A549 (cell line): Measurements from ENCODE around the gene GFM1. TPM values are rescaled to one million over a fixed set of nuclear protein-coding genes. Genes with fewer than 3 reads are reported as not detected.

Experiments used
- ATAC-seq, 2 experiments: fragments of 200-7000 bp in 1 of 2; fragments of >200 bp in 1 of 2; cut with Nextera tagmentation in 1 of 2; cut with Tn5 transposase in 1 of 2; 3 replicates each; pipeline versions ENCODE4 v1.8.0 to v1.9.1; 2018 to 2020; ENCODE audit warnings: mild to moderate bottlenecking in 1 of 2, moderate library complexity in 1 of 2
- CTCF ChIA-PET: fragments of 300-600 bp; sonication (Branson Sonifier 250); formaldehyde crosslinking; extraction: SDS; loops from one replicate; lab custom pipeline; 2021; ENCODE audit warnings: antibody characterized with exemption, inconsistent platforms; lab: Yijun Ruan, JAX
- POLR2A ChIA-PET: fragments of 350-600 bp; formaldehyde crosslinking; extraction: SDS; loops from one replicate; lab custom pipeline; 2021; ENCODE audit warnings: antibody characterized with exemption, inconsistent platforms; lab: Yijun Ruan, JAX
- DNase-seq, 2 experiments: peaks; one replicate each; pipeline versions ENCODE4 v3.0.0 to v3.0.0-alpha.2; 2011 to 2016; ENCODE audit warnings: low read depth in 1 of 2, low spot score in 1 of 2
- FAIRE-seq: peaks from 2 replicates; lab custom pipeline; 2011; peaks lifted over from hg19 to GRCh38; lab: Jason Lieb, UNC
- H3K27ac ChIP-seq, 2 experiments: fragments of >200 bp; sonication (Bioruptor Twin); formaldehyde crosslinking; 3 replicates each; pipeline ENCODE4 v1.5.1; 2016 to 2017
- H3K4me1 ChIP-seq: fragments of >200 bp; sonication (Bioruptor Twin); formaldehyde crosslinking; 3 replicates; pipeline ENCODE4 v1.6.1; 2016
- H3K4me2 ChIP-seq: fragments of >200 bp; sonication (Bioruptor Twin); formaldehyde crosslinking; 3 replicates; pipeline ENCODE4 v1.6.1; 2016
- H3K4me3 ChIP-seq: fragments of >200 bp; sonication (Bioruptor Twin); formaldehyde crosslinking; 3 replicates; pipeline ENCODE4 v1.5.1; 2016
- H3K9me3 ChIP-seq: fragments of >200 bp; sonication (Bioruptor Twin); formaldehyde crosslinking; 3 replicates; pipeline ENCODE4 v1.6.1; 2016
- CBX2 ChIP-seq: fragments of 200-600 bp; sonication (generic); IDR thresholded peaks from 2 replicates; pipeline ENCODE4 v1.6.1; 2016; ENCODE audit warnings: low read depth, mild to moderate bottlenecking, borderline replicate concordance
- CBX8 ChIP-seq: fragments of 200-600 bp; sonication (generic); IDR thresholded peaks from 2 replicates; pipeline ENCODE4 v1.6.1; 2016
- CHD2 ChIP-seq: fragments of 150-350 bp; IDR thresholded peaks from 2 replicates; pipeline ENCODE4 v1.6.1; 2014; ENCODE audit warnings: low read length; ENCODE audit not compliant: partially characterized antibody
- CTCF ChIP-seq: fragments of >200 bp; sonication (Bioruptor Twin); formaldehyde crosslinking; IDR thresholded peaks from 3 replicates; pipeline ENCODE4 v1.5.1; 2016
- EHF ChIP-seq: fragments of 250-450 bp; sonication (Bioruptor Pico); IDR thresholded peaks from 2 replicates; pipeline ENCODE4 v1.5.0; 2020; ENCODE audit warnings: mild to moderate bottlenecking
- EP300 ChIP-seq, 2 experiments: fragments of >200 bp; sonication (Bioruptor Twin); formaldehyde crosslinking; IDR thresholded peaks; 2 replicates in 1 of 2; 3 replicates in 1 of 2; pipeline ENCODE4 v1.6.1; 2016 to 2017
- ESRRA ChIP-seq: fragments of 150-350 bp; IDR thresholded peaks from 2 replicates; pipeline ENCODE4 v1.6.1; 2014; ENCODE audit warnings: mild to moderate bottlenecking, low read length, borderline replicate concordance
- FOSL2 ChIP-seq, 2 experiments: fragments of 450-650 bp in 1 of 2; fragments of >200 bp in 1 of 2; sonication (Bioruptor Twin) in 1 of 2; formaldehyde crosslinking; IDR thresholded peaks; 2 replicates each; pipeline versions ENCODE4 v1.5.0 to v1.6.1; 2016 to 2020; ENCODE audit warnings: mild to moderate bottlenecking in 1 of 2, moderate library complexity in 1 of 2
- FOXS1 ChIP-seq: fragments of 250-450 bp; sonication (Bioruptor Pico); IDR thresholded peaks from 2 replicates; pipeline ENCODE4 v1.5.0; 2020; ENCODE audit warnings: mild to moderate bottlenecking, moderate library complexity
- GATA3 ChIP-seq: IDR thresholded peaks from 2 replicates; pipeline ENCODE4 v1.6.1; 2012; ENCODE audit warnings: borderline replicate concordance
- HDAC2 ChIP-seq: fragments of 200-600 bp; sonication (generic); IDR thresholded peaks from 2 replicates; pipeline ENCODE4 v1.6.1; 2016
- HEYL ChIP-seq: fragments of 250-450 bp; sonication (Bioruptor Pico); IDR thresholded peaks from 2 replicates; pipeline ENCODE4 v1.8.0; 2021; ENCODE audit warnings: mild to moderate bottlenecking, moderate library complexity
- HOXA7 ChIP-seq: fragments of 250-450 bp; sonication (Bioruptor Pico); IDR thresholded peaks from 2 replicates; pipeline ENCODE4 v1.5.0; 2020; ENCODE audit warnings: mild to moderate bottlenecking, moderate library complexity
- MAFK ChIP-seq: fragments of 450-650 bp; IDR thresholded peaks from 2 replicates; pipeline ENCODE4 v1.6.1; 2014; ENCODE audit not compliant: partially characterized antibody
- MAX ChIP-seq: IDR thresholded peaks from 2 replicates; pipeline ENCODE4 v1.6.1; 2012
- NFE2L2 ChIP-seq: fragments of 150-350 bp; conservative IDR thresholded peaks from 2 replicates; pipeline ENCODE4 v1.6.1; 2014; ENCODE audit warnings: low read length
- PHF8 ChIP-seq: fragments of 200-600 bp; sonication (generic); IDR thresholded peaks from 2 replicates; pipeline ENCODE4 v1.6.1; 2016; ENCODE audit warnings: low read depth, mild to moderate bottlenecking, antibody characterized with exemption, moderate library complexity, borderline replicate concordance
- POLR2A ChIP-seq: IDR thresholded peaks from 2 replicates; pipeline ENCODE4 v1.6.1; 2012; ENCODE audit warnings: mild to moderate bottlenecking, low read length
- RAD21 ChIP-seq, 2 experiments: fragments of >200 bp in 1 of 2; sonication (Bioruptor Twin) in 1 of 2; formaldehyde crosslinking in 1 of 2; IDR thresholded peaks in 1 of 2; conservative IDR thresholded peaks in 1 of 2; 2 replicates in 1 of 2; 3 replicates in 1 of 2; pipeline ENCODE4 v1.6.1; 2012 to 2018; ENCODE audit warnings: inconsistent platforms in 1 of 2
- RARB ChIP-seq: fragments of 250-450 bp; sonication (Bioruptor Pico); IDR thresholded peaks from 2 replicates; pipeline ENCODE4 v1.8.0; 2021; ENCODE audit warnings: mild to moderate bottlenecking, moderate library complexity
- RCOR1 ChIP-seq: fragments of 150-350 bp; IDR thresholded peaks from 2 replicates; pipeline ENCODE4 v1.6.1; 2014; ENCODE audit warnings: antibody characterized with exemption, low read length, low read depth
- RFX5 ChIP-seq: fragments of 450-650 bp; IDR thresholded peaks from 2 replicates; pipeline ENCODE4 v1.7.1; 2014; ENCODE audit warnings: antibody characterized with exemption, mild to moderate bottlenecking, moderate library complexity
- RNF2 ChIP-seq: fragments of 200-600 bp; sonication (generic); IDR thresholded peaks from 2 replicates; pipeline ENCODE4 v1.6.1; 2016; ENCODE audit warnings: low read depth, mild to moderate bottlenecking, antibody characterized with exemption, moderate library complexity, borderline replicate concordance
- SMC3 ChIP-seq: fragments of >200 bp; sonication (Bioruptor Twin); formaldehyde crosslinking; IDR thresholded peaks from 3 replicates; pipeline ENCODE4 v1.6.1; 2018; ENCODE audit warnings: inconsistent platforms
- SREBF2 ChIP-seq: fragments of 450-650 bp; IDR thresholded peaks from 2 replicates; pipeline ENCODE4 v1.6.1; 2014; ENCODE audit warnings: mild to moderate bottlenecking, moderate library complexity
- TFCP2L1 ChIP-seq: fragments of 250-450 bp; sonication (Bioruptor Pico); IDR thresholded peaks from 2 replicates; pipeline ENCODE4 v1.5.0; 2021; ENCODE audit warnings: mild to moderate bottlenecking
- ZSCAN20 ChIP-seq: fragments of 250-450 bp; sonication (Bioruptor Pico); IDR thresholded peaks from 2 replicates; pipeline ENCODE4 v1.8.0; 2022; ENCODE audit warnings: mild to moderate bottlenecking, moderate library complexity
- WGBS: methylation state at CpG from one replicate; pipeline ENCODE4 v1.1.6; 2017; ENCODE audit errors: missing lambda C conversion rate; 5-methylcytosine and 5-hydroxymethylcytosine counted together
- polyA plus RNA-seq, 4 experiments: library from polyadenylated mRNA; depleted of rRNA in 3 of 4; stranded (reverse); fragments of >200 nt; fragmentation: RNase III in 1 of 4; extraction: RNeasy Plus Mini Kit Qiagen cat#74134 plus additional on column Dnase treatment in 1 of 4; gene quantifications; 2 replicates in 3 of 4; 3 replicates in 1 of 4; pipeline ENCODE4 v1.2.3, GENCODE V29; 2011 to 2017
- TF ChIP-seq, protein P1 (sequence below): IDR thresholded peaks from 2 replicates; pipeline ENCODE4 v1.6.1; 2012

GFM1 gene
- polyA plus RNA-seq, 2 of the 4 experiments (the other 2 are of a cell fraction), result 48.8 to 71.4 TPM

- DNase-seq, result no peak
- WGBS, result 92% methylated on average over 7 of the region's 7 CpGs
- ChIA-PET CTCF (interaction anchor here (0.6 to 7.7 kb wide), 29 partner anchors 7 to 164 kb away, joined by 3 to 114 read pairs (median 5); partner anchors contain the start of genes GFM1 and LXN), POLR2A (interaction anchor here (2.6 kb wide), 1 partner anchor 15 kb away, joined by 6 read pairs; the partner anchor contains the start of gene GFM1)
- FAIRE-seq, result no peak
- TF ChIP-seq EP300 (IDR thresholded peaks at IDR 0.05), result no peak
- TF ChIP-seq PHF8, result no peak
- TF ChIP-seq RNF2, result no peak
- no peak for TF ChIP-seq MAX
- no peak for TF ChIP-seq HOXA7
- TF ChIP-seq SREBF2, result no peak
- no peak for TF ChIP-seq FOSL2 (IDR thresholded peaks at IDR 0.05)
- TF ChIP-seq FOSL2 (CRISPR knock-in tag; IDR thresholded peaks at IDR 0.05), result no peak
- TF ChIP-seq TFCP2L1 (CRISPR knock-in tag), result no peak
- TF ChIP-seq CHD2, result no peak
- TF ChIP-seq GATA3, result no peak
- no peak for TF ChIP-seq HDAC2
- TF ChIP-seq FOXS1 (CRISPR knock-in tag), result no peak
- TF ChIP-seq POLR2A, result no peak
- TF ChIP-seq RCOR1, result no peak
- no peak for TF ChIP-seq CBX2
- no peak for TF ChIP-seq RFX5
- TF ChIP-seq, protein P1, sequence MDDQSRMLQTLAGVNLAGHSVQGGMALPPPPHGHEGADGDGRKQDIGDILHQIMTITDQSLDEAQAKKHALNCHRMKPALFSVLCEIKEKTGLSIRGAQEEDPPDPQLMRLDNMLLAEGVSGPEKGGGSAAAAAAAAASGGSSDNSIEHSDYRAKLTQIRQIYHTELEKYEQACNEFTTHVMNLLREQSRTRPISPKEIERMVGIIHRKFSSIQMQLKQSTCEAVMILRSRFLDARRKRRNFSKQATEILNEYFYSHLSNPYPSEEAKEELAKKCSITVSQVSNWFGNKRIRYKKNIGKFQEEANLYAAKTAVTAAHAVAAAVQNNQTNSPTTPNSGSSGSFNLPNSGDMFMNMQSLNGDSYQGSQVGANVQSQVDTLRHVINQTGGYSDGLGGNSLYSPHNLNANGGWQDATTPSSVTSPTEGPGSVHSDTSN, result no peak
- TF ChIP-seq MAFK, result no peak
- TF ChIP-seq HEYL (CRISPR knock-in tag), result no peak
- H3K4me2 ChIP-seq, result no peak overlapping the region
- ATAC-seq, result no peak
- no peak overlapping the region for H3K4me3 ChIP-seq
- H3K27ac ChIP-seq, result no peak overlapping the region
- no peaks in the 10 kb centered on the region for H3K9me3 ChIP-seq
- peaks cover 28% of the 10 kb centered on the region for H3K4me1 ChIP-seq
These were observed 14.6 kb downstream of the GFM1 start for GRCh38 chr3:158658889-158659288.

- Histone ChIP-seq H3K4me3 (no peak overlapping the region), H3K9me3 (no peaks in the 10 kb centered on the region), H3K4me1 (peaks cover 28% of the 10 kb centered on the region), H3K4me2 (no peak overlapping the region), H3K27ac (peak overlapping the region in 1 of 2 experiments; percentile 31; a peak in 1 of 6 replicates)
- ATAC-seq, result peak; percentile 87 to 89
- peak; percentile 60 to 73 for DNase-seq
- TF ChIP-seq ESRRA (no peak), SMC3 (peak; percentile 74), RAD21 (conservative IDR thresholded peaks at IDR 0.05 in 1 of 2, IDR thresholded peaks at IDR 0.05 in 1 of 2) (peak; percentile 56), TFCP2L1 (CRISPR knock-in tag) (no peak), MAFK (peak; percentile 10), EHF (CRISPR knock-in tag) (no peak), RARB (CRISPR knock-in tag) (no peak), ZSCAN20 (CRISPR knock-in tag) (no peak), CBX8 (no peak), NFE2L2 (no peak), FOSL2 (IDR thresholded peaks at IDR 0.05) (no peak), FOSL2 (CRISPR knock-in tag; IDR thresholded peaks at IDR 0.05) (peak; percentile 20; the same call in 1 of the 2 replicates), CTCF (peak; percentile 68)
- TF ChIP-seq, all 56 proteins: peak for 5
- ChIA-PET POLR2A (interaction anchor here (2.6 kb wide), 1 partner anchor 15 kb away, joined by 6 read pairs; the partner anchor contains the start of gene GFM1), CTCF (interaction anchor here (0.6 to 7.7 kb wide), 44 partner anchors 8 to 1973 kb away, joined by 3 to 114 read pairs (median 4); partner anchors contain the start of genes GFM1, LXN and MFSD1)
- WGBS, result 41% methylated on average over 7 of the region's 7 CpGs
- peak; percentile 54 for FAIRE-seq
These were observed 15.3 kb downstream of the GFM1 start for GRCh38 chr3:158659454-158660237.
